ENCODE data around the gene VWA3B.

DNA sequence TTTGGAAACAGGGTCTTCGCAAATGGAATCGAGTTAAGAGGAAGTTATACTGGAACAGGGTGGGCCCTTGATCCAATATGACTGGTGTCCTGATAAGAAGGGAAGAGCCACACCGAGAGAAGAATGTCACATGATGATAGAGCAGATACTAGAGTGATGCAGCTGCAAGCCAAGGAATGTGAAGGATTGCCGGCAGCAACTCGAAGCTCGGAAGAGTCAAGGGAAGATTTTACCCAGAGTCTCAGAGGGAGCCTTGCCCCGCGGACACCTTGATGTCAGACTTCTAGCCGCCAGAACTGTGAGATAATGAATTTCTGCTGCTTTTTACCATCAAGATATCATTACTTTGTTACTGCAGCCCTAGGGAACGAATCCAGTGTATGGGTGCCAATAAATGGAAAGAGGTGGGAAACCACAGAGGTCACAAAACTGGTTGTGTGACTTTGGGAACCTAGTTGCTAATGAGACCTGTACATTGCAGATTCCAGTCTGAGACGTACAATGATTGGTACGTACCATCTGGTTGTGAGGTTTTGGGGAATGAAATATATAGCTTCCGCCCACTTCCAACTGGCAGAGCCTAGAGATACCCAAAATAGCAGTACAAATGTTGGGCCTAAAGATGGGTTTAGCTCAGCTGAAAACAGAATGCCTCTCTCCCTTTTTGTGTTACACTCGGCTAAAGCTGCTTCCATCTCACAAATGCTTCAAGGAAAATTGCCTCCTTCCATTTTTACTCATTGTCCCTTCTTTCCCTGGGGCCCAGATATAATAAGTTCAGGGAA, 28.6 kb upstream of the VWA3B start:
- TF ChIP-seq, protein P1, sequence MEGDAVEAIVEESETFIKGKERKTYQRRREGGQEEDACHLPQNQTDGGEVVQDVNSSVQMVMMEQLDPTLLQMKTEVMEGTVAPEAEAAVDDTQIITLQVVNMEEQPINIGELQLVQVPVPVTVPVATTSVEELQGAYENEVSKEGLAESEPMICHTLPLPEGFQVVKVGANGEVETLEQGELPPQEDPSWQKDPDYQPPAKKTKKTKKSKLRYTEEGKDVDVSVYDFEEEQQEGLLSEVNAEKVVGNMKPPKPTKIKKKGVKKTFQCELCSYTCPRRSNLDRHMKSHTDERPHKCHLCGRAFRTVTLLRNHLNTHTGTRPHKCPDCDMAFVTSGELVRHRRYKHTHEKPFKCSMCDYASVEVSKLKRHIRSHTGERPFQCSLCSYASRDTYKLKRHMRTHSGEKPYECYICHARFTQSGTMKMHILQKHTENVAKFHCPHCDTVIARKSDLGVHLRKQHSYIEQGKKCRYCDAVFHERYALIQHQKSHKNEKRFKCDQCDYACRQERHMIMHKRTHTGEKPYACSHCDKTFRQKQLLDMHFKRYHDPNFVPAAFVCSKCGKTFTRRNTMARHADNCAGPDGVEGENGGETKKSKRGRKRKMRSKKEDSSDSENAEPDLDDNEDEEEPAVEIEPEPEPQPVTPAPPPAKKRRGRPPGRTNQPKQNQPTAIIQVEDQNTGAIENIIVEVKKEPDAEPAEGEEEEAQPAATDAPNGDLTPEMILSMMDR (optimal IDR thresholded peaks at IDR 0.05 in 1 of 3, IDR thresholded peaks at IDR 0.05 in 1 of 3, conservative IDR thresholded peaks at IDR 0.05 in 1 of 3; ENCODE audit: extremely low read depth in 1 of 3, insufficient read depth in 2 of 3, low read length in 3 of 3), result no peak
- TF ChIP-seq EZH2 (IDR thresholded peaks at IDR 0.05; ENCODE audit: low read length), result no peak

Measured in keratinocyte (primary cell).